SK-N-SH treated with all-trans-retinoic acid at 6 μM for 48 hours (cell line): ENCODE results near the gene NUP43.

Experiments used
- ATAC-seq: fragments of 200-7000 bp; cut with Tn5 transposase; 3 replicates; pipeline ENCODE4 v1.9.1; 2020; ENCODE audit warnings: mild to moderate bottlenecking, moderate library complexity
- ARNTL ChIP-seq: fragments of 450-650 bp; formaldehyde crosslinking; IDR thresholded peaks from 2 replicates; pipeline ENCODE4 v1.5.0; 2020; ENCODE audit warnings: low read depth, mild to moderate bottlenecking, moderate library complexity, borderline replicate concordance
- CREB5 ChIP-seq: fragments of 250-450 bp; sonication (Bioruptor Pico); IDR thresholded peaks from 2 replicates; pipeline ENCODE4 v1.5.1; 2020; ENCODE audit warnings: low read depth, mild to moderate bottlenecking, moderate library complexity
- CSRNP3 ChIP-seq: fragments of 250-450 bp; sonication (Bioruptor Pico); IDR thresholded peaks from 2 replicates; pipeline ENCODE4 v1.5.1; 2021; ENCODE audit warnings: mild to moderate bottlenecking, moderate library complexity
- GLIS3 ChIP-seq: fragments of 250-450 bp; sonication (Bioruptor Pico); IDR thresholded peaks from 2 replicates; pipeline ENCODE4 v1.5.0; 2020; ENCODE audit warnings: mild to moderate bottlenecking, moderate library complexity
- ISL1 ChIP-seq: fragments of 250-450 bp; sonication (Bioruptor Pico); IDR thresholded peaks from 2 replicates; pipeline ENCODE4 v2.1.2; 2022; ENCODE audit warnings: mild to moderate bottlenecking, moderate library complexity
- OSR1 ChIP-seq: fragments of 250-450 bp; sonication (Bioruptor Pico); IDR thresholded peaks from 2 replicates; pipeline ENCODE4 v1.8.0; 2022; ENCODE audit warnings: moderate library complexity, mild to moderate bottlenecking, inconsistent platforms
- PATZ1 ChIP-seq: fragments of 250-450 bp; sonication (Bioruptor Pico); IDR thresholded peaks from 2 replicates; pipeline ENCODE4 v1.8.0; 2020; ENCODE audit warnings: mild to moderate bottlenecking, moderate library complexity, borderline replicate concordance
- POU6F1 ChIP-seq: fragments of 250-450 bp; sonication (Bioruptor Pico); IDR thresholded peaks from 2 replicates; pipeline ENCODE4 v1.8.0; 2021; ENCODE audit warnings: low read depth, mild to moderate bottlenecking, moderate library complexity, borderline replicate concordance
- PPARA ChIP-seq: fragments of 250-450 bp; sonication (Bioruptor Pico); IDR thresholded peaks from 2 replicates; pipeline ENCODE4 v1.5.0; 2020; ENCODE audit warnings: mild to moderate bottlenecking, borderline replicate concordance
- TCF4 ChIP-seq: fragments of 250-450 bp; sonication (Bioruptor Pico); IDR thresholded peaks from 2 replicates; pipeline ENCODE4 v1.8.0; 2021; ENCODE audit warnings: mild to moderate bottlenecking, moderate library complexity, borderline replicate concordance
- TOX ChIP-seq: fragments of 250-450 bp; sonication (Bioruptor Pico); IDR thresholded peaks from 2 replicates; pipeline ENCODE4 v1.8.0; 2021; ENCODE audit warnings: mild to moderate bottlenecking, moderate library complexity, borderline replicate concordance
- TSHZ2 ChIP-seq: fragments of 250-450 bp; sonication (Bioruptor Pico); IDR thresholded peaks from 2 replicates; pipeline ENCODE4 v1.5.0; 2020; ENCODE audit warnings: mild to moderate bottlenecking, moderate library complexity
- ZC3H10 ChIP-seq: fragments of 250-450 bp; sonication (Bioruptor Pico); IDR thresholded peaks from 2 replicates; pipeline ENCODE4 v1.5.1; 2021; ENCODE audit warnings: mild to moderate bottlenecking, moderate library complexity
- ZFP30 ChIP-seq: fragments of 450-650 bp; formaldehyde crosslinking; IDR thresholded peaks from 2 replicates; pipeline ENCODE4 v1.5.0; 2022; ENCODE audit warnings: mild to moderate bottlenecking, moderate library complexity
- ZNF565 ChIP-seq: fragments of 450-650 bp; formaldehyde crosslinking; conservative IDR thresholded peaks from 2 replicates; pipeline ENCODE4 v1.5.0; 2020; ENCODE audit warnings: low read depth, mild to moderate bottlenecking, moderate library complexity
- ZNF8 ChIP-seq: fragments of 450-650 bp; formaldehyde crosslinking; IDR thresholded peaks from 2 replicates; pipeline ENCODE4 v1.5.0; 2020; ENCODE audit warnings: mild to moderate bottlenecking, moderate library complexity

Gene NUP43

GRCh38 chr6:149771185-149771584, 24.9 kb upstream of the NUP43 start:
- no peak for ATAC-seq
- TF ChIP-seq PATZ1 (no peak), CREB5 (CRISPR knock-in tag) (no peak), TOX (CRISPR knock-in tag) (no peak)
- TF ChIP-seq, all 23 proteins: peak for 0

GRCh38 chr6:149769676-149770075, 23.3 kb upstream of the NUP43 start:
- TF ChIP-seq PPARA (CRISPR knock-in tag), result no peak
- TF ChIP-seq GLIS3 (CRISPR knock-in tag), result no peak
- ATAC-seq, result no peak

GRCh38 chr6:149766156-149766769, 19.9 kb upstream of the NUP43 start:
- TF ChIP-seq ZNF8 (CRISPR knock-in tag), result no peak
- TF ChIP-seq ISL1, result peak; percentile 38; the same call in 1 of the 2 replicates
- no peak for ATAC-seq

- no peak for ATAC-seq
- no peak for TF ChIP-seq CSRNP3 (CRISPR knock-in tag)
- TF ChIP-seq ZC3H10 (CRISPR knock-in tag), result no peak
- TF ChIP-seq GLIS3 (CRISPR knock-in tag), result no peak
- no peak for TF ChIP-seq POU6F1
- TF ChIP-seq ZFP30 (CRISPR knock-in tag), result no peak
- no peak for TF ChIP-seq ZNF565
- TF ChIP-seq OSR1, result no peak
- no peak for TF ChIP-seq PPARA (CRISPR knock-in tag)
- TF ChIP-seq, all 23 proteins: peak for 0
Observed at GRCh38 chr6:149763866-149764265, 17.5 kb upstream of the NUP43 start.

GRCh38 chr6:149761438-149761837, 15.1 kb upstream of the NUP43 start:
- no peak for ATAC-seq
- TF ChIP-seq TCF4 (CRISPR knock-in tag) (no peak), PATZ1 (no peak), TSHZ2 (CRISPR knock-in tag) (no peak), ISL1 (no peak), ARNTL (CRISPR knock-in tag) (no peak), ZNF565 (no peak), PPARA (CRISPR knock-in tag) (no peak)
